ENCODE measurements around the gene SH3BP2.

GRCh38 chr4:2862528-2862927, 69.6 kb downstream of the SH3BP2 start:
- TF ChIP-seq CTCF (IDR thresholded peaks at IDR 0.05 in 8 of 11, conservative IDR thresholded peaks at IDR 0.05 in 3 of 11), result no peak
- TF ChIP-seq POLR2AphosphoS5 (IDR thresholded peaks at IDR 0.05), result no peak
- no peak for TF ChIP-seq POLR2A (IDR thresholded peaks at IDR 0.05)
